Neural crest cell (in vitro differentiated cells): ENCODE measurements around the gene DEPP1. TPM values are rescaled to one million over a fixed set of nuclear protein-coding genes. Genes with fewer than 3 reads are reported as not detected.

Source experiments
- DNase-seq: peaks from one replicate; pipeline ENCODE4 v3.0.0; 2021; ENCODE audit warnings: low read depth, mixed read lengths, low spot score
- H3K27ac Mint-ChIP-seq: one replicate; pipeline ENCODE4 v1.8.0; 2021; ENCODE audit warnings: mild to moderate bottlenecking, mixed read lengths; ENCODE audit not compliant: unreplicated experiment
- H3K27me3 Mint-ChIP-seq: 2 replicates; pipeline ENCODE4 v1.8.0; 2021; ENCODE audit warnings: low read depth, mild to moderate bottlenecking, mixed read lengths
- H3K36me3 Mint-ChIP-seq: 2 replicates; pipeline ENCODE4 v1.8.0; 2021; ENCODE audit warnings: low read depth, mild to moderate bottlenecking, mixed read lengths
- H3K4me1 Mint-ChIP-seq: 2 replicates; pipeline ENCODE4 v1.8.0; 2021; ENCODE audit warnings: mixed read lengths
- H3K4me3 Mint-ChIP-seq: one replicate; pipeline ENCODE4 v1.8.0; 2021; ENCODE audit warnings: mild to moderate bottlenecking, mixed read lengths
- H3K9me3 Mint-ChIP-seq: 2 replicates; pipeline ENCODE4 v1.8.0; 2021; ENCODE audit warnings: mixed read lengths
- CTCF ChIP-seq: fragments of 200-600 bp; sonication (generic); conservative IDR thresholded peaks from 2 replicates; pipeline ENCODE4 v1.5.0; 2021; ENCODE audit warnings: antibody characterized with exemption, mild to moderate bottlenecking
- total RNA-seq: library from RNA; stranded (reverse); gene quantifications from 2 replicates; pipeline ENCODE4 v1.2.1, GENCODE V29; 2021

Gene DEPP1
- total RNA-seq, 1 donor from 2014 or later, result 1.1 TPM

- H3K36me3 Mint-ChIP-seq, result no peaks in the 10 kb centered on the region
- no peaks in the 10 kb centered on the region for H3K27me3 Mint-ChIP-seq
- DNase-seq, result no peak
- H3K27ac Mint-ChIP-seq, result no peak overlapping the region
- no peaks in the 10 kb centered on the region for H3K4me1 Mint-ChIP-seq
- peaks cover 3% of the 10 kb centered on the region for H3K9me3 Mint-ChIP-seq
- no peak for TF ChIP-seq CTCF
- no peak overlapping the region for H3K4me3 Mint-ChIP-seq
These were observed 50.1 kb downstream of the DEPP1 start for GRCh38 chr10:44928462-44928861.

GRCh38 chr10:44927352-44927751, 51.3 kb downstream of the DEPP1 start:
- H3K27ac Mint-ChIP-seq, result no peak overlapping the region
- H3K9me3 Mint-ChIP-seq, result peaks cover 3% of the 10 kb centered on the region
- H3K27me3 Mint-ChIP-seq, result no peaks in the 10 kb centered on the region
- no peak for TF ChIP-seq CTCF
- no peaks in the 10 kb centered on the region for H3K36me3 Mint-ChIP-seq
- no peaks in the 10 kb centered on the region for H3K4me1 Mint-ChIP-seq
- no peak for DNase-seq
- no peak overlapping the region for H3K4me3 Mint-ChIP-seq

- Mint-ChIP-seq H3K36me3 (no peaks in the 10 kb centered on the region), H3K27ac (no peak overlapping the region), H3K4me3 (no peak overlapping the region), H3K4me1 (no peaks in the 10 kb centered on the region), H3K9me3 (peaks cover 3% of the 10 kb centered on the region), H3K27me3 (no peaks in the 10 kb centered on the region)
- no peak for TF ChIP-seq CTCF
- no peak for DNase-seq
These were observed 51.8 kb downstream of the DEPP1 start for GRCh38 chr10:44926751-44927351.

Other genes starting within 250 kb of the DEPP1 start
- gene TMEM72, start 67.5 kb downstream of the DEPP1 start, total RNA-seq, result not detected in 2 replicates
- 16.4 and 18.6 TPM in 2 replicates for gene RASSF4, start 19.0 kb downstream of the DEPP1 start, total RNA-seq
- gene ZNF22, start 22.1 kb upstream of the DEPP1 start, total RNA-seq, result 51.0 and 52.8 TPM in 2 replicates